Retinal pigment epithelial cell (primary cell): Measurements from ENCODE around the gene ZBTB46.
"Not testable (repeated sequence)": the region's sequence is repeated elsewhere in the genome, so short reads cannot be mapped to it uniquely, and the experiment has no call there.

ENCODE experiments used
- DNase-seq: peaks from one replicate; pipeline ENCODE4 v3.0.0-alpha.2; 2010; ENCODE audit warnings: low read depth
- H3K4me3 ChIP-seq: 2 replicates; pipeline ENCODE4 v1.5.1; 2011; ENCODE audit warnings: mild to moderate bottlenecking, low read length, control low read depth, moderate library complexity
- CTCF ChIP-seq: conservative IDR thresholded peaks from 2 replicates; pipeline ENCODE4 v1.5.1; 2011; ENCODE audit warnings: low read depth, low read length, control low read depth, inconsistent platforms

The ZBTB46 gene

GRCh38 chr20:63856098-63856511 is 25.0 kb upstream of the ZBTB46 start:
- DNase-seq: no peak
- no peak for TF ChIP-seq CTCF
- no peak overlapping the region for H3K4me3 ChIP-seq

GRCh38 chr20:63855363-63856097 is 24.5 kb upstream of the ZBTB46 start:
- DNase-seq: no peak
- TF ChIP-seq CTCF: no peak
- H3K4me3 ChIP-seq: no peak overlapping the region

- no peak for DNase-seq
- no peak for TF ChIP-seq CTCF
- peak overlapping the region; percentile 8 for H3K4me3 ChIP-seq
These were observed 23.8 kb upstream of the ZBTB46 start for GRCh38 chr20:63854766-63855362.

- no peak for DNase-seq
- no peak for TF ChIP-seq CTCF
- H3K4me3 ChIP-seq: no peak overlapping the region
These were observed 23.2 kb upstream of the ZBTB46 start for GRCh38 chr20:63854069-63854765.

- not testable (repeated sequence) for H3K4me3 ChIP-seq, DNase-seq
These were observed 22.6 kb upstream of the ZBTB46 start for GRCh38 chr20:63853733-63854068.

- not testable (repeated sequence) for DNase-seq, H3K4me3 ChIP-seq
These were observed 20.5 kb upstream of the ZBTB46 start for GRCh38 chr20:63851548-63851943.

GRCh38 chr20:63850689-63851547 is 19.9 kb upstream of the ZBTB46 start:
- no peak for DNase-seq
- no peak for TF ChIP-seq CTCF
- H3K4me3 ChIP-seq: no peak overlapping the region
